Limb (tissue), 2 donors: ENCODE data around the gene PARL.

ENCODE experiments used
- DNase-seq, 2 donors: peaks; one replicate each; pipeline ENCODE4 v3.0.0-alpha.2; 2016; ENCODE audit errors: extremely low spot score in 2 of 2

The PARL gene, protein sequence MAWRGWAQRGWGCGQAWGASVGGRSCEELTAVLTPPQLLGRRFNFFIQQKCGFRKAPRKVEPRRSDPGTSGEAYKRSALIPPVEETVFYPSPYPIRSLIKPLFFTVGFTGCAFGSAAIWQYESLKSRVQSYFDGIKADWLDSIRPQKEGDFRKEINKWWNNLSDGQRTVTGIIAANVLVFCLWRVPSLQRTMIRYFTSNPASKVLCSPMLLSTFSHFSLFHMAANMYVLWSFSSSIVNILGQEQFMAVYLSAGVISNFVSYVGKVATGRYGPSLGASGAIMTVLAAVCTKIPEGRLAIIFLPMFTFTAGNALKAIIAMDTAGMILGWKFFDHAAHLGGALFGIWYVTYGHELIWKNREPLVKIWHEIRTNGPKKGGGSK

GRCh38 chr3:183884427-183885296 lies at the start of gene PARL:
TSS of gene PARL (minus strand) at chr3:183884880. CDS start at chr3:183884846, 34 bp downstream.
- peak; percentile 95 to 97 for DNase-seq

GRCh38 chr3:183933160-183933559 lies 48.5 kb upstream of the PARL start:
- no peak for DNase-seq

DNA sequence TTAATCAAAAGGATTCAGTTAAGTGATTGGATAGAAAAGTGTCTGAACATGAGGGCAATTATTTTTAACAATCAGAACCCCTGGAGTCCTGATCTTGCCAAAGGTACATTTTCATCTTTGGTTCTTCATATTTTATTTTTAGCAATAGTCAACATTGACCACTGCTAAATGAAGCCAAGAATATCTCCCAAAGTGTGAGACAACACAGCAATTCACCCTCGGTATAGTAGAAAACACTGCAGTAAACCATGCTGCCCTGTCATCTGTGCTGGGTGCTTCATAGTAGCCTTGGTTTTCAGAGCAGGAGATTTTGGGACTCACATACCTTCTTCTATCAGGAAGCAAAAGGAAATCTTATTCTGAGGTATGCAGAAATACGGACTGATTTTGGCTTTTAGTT lies 47.2 kb upstream of the PARL start:
- no peak for DNase-seq

DNA sequence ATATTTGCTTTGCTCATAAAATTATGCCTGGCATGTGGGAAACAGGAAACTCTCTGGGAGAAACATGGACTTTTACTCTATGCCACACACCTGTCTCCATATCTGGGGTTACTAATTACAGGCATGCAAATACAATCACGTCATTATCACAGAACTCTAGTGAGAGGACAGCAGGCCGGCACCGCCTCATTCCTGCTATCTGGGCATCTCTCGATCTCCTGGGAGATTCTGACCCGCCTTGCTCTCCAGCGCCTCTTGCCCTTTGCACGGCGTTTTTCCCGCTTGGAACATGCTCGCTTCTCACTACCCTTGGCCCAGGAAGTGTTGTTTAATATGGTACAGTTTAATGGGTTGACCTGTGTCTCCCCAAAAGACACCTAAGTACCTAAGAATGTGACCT lies 45.4 kb upstream of the PARL start:
- DNase-seq: no peak

DNA sequence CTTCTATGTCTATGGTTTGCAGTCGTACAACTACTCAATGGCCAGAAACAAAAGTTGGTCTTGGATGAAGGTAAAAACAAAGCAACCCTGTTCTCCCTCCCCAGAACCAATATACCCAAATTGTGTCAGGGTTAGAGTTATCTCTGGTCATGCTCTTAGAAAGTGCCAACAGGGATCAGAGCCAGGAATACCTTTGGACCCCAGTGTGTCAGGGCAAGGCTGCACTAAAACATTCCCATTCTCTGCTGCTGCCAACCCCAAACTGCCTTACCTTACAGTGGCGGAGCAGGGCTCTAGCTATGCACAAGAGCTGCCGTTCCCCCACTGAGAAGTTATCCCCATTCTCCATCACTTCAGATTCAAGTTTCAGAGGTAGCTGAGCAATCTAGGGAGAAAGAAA lies 42.4 kb upstream of the PARL start:
- no peak for DNase-seq

DNA sequence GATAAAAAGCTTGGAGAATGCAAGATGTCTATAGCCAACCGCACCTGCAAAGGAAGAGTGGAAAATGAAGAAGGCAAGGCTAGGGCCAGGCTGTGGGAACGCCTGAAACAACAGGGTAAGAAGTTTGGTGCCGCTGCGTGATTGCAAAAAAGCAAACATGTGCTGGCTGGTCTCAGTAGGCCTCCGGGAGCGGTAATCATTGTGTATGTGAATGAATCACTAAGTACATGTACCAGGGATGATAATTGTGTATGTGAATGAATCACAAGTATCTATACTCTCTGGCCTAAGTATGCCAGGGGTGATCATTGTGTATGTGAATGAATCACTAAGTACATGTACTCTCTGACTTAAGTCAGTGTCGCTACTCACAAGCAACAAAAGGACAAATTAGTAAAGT lies 40.3 kb upstream of the PARL start:
- no peak for DNase-seq

DNA sequence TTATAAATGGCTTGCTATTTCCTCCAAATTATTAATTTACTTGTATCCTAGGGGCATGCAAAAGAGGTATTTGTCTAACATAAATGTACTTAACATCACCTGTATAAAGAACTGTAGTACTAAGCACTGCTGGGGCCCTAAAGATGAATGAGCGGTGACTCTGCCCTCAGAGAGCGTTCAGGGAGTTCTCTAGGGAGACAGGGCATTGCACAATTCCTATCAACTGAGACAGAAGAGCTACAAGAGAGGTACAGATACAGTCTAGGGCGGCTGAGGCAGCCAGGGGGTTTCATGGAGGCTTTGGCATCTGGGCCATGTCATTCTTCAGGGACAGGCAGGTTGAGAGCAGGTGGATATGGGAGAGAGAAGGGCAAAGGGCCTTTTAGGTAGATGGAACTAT lies 39.9 kb upstream of the PARL start:
- no peak for DNase-seq

GRCh38 chr3:183922421-183922820 lies 37.7 kb upstream of the PARL start:
- DNase-seq: no peak

DNA sequence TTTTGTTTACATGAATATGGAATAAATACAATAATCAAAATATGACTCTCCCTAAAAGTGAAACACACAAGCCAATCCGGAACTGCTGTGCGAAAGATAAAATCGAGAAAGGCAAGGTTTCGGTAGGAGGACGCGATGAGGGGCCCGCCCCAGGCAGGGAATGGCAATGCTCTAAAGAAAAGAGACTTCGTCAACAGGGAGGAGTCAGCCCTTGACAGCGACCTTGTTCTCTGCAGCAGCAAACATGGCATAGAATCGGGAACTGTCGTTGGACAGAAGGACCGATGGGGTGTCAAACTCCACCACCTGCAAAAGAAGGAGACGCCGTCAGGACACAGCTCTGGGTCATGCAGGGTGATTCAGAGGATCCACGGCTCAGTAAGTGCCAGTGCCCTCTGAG lies 36.4 kb upstream of the PARL start:
- DNase-seq: no peak

GRCh38 chr3:183920416-183920815 lies 35.7 kb upstream of the PARL start:
- no peak for DNase-seq

GRCh38 chr3:183918178-183918577 lies 33.5 kb upstream of the PARL start:
- no peak for DNase-seq

- no peak for DNase-seq
These were observed 33.1 kb upstream of the PARL start for GRCh38 chr3:183917776-183918175.

GRCh38 chr3:183914856-183915255 lies 30.2 kb upstream of the PARL start:
- DNase-seq: no peak

GRCh38 chr3:183913580-183913920 lies 28.9 kb upstream of the PARL start:
- no peak for DNase-seq

- no peak for DNase-seq
These were observed 28.4 kb upstream of the PARL start for GRCh38 chr3:183912895-183913579.

- DNase-seq: no peak
These were observed 27.3 kb upstream of the PARL start for GRCh38 chr3:183911763-183912506.

DNA sequence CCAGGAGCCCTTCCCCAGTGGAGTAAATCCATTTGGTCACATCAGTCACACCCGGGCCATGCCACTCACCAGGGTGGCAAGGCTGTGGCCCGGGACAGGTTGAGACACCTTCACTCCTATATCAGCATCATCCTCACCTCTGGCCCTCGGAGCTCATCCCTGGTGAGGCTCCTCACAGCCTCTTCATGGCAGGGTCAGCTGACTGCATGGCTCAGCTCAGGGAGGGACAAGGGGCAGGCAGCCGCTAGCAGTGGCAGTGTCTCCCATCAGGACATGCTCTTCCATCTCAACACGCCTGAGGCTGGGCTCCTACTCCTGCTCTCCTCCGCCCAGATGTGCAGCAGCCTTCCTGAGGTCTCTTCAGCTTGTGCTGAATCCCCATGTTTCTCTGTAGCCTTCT lies 26.4 kb upstream of the PARL start:
- DNase-seq: no peak

DNA sequence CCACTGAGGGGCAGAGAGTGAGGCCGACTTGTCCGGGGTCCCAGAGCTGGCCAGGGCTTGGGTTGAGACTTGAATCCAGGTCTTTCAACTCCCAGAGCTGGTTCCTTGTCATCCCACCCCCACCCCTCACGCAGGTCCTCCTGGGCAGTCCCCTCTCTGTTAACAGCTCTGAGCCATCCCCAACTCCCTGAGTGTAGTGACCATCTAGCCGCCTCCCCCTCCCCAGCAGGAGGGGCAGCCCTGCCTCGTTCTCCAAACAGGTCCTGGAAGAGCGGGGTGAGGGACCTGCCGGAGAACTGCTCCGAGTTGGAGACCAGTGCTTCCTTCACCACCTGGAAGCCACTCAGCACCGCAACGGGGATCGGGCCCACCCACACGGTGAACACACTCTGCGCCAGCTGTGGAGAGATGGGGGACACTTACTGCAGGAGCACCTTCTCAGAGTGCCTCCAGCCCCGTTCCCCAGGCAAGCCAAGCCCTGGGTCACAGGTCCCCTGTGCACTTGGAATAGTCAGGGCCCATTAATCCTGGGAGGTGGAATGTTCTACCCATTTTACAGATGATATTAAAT lies 24.4 kb upstream of the PARL start:
- DNase-seq: no peak

DNA sequence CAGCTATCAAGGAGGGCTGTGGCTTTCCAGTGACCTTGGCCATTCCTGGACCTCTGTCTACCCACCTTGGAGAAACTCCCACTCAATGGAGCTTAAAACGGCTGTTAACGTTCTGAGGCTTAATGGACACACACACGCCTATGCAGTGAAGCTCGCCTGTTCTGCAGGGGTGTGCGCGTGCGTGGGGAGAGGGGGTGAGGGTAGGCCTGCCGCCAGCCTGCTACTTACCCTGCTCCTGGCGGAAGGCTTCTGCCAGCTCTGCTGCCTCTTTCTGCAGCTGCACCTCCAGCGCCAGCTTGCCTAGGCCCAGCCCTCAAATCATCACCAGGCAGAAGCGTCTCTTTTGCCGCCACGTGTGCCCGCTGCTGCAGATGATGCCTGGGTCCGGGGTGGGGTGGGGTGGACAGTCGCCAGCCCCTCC lies 23.2 kb upstream of the PARL start:
- no peak for DNase-seq

- DNase-seq: no peak
These were observed 22.5 kb upstream of the PARL start for GRCh38 chr3:183907176-183907575.

DNA sequence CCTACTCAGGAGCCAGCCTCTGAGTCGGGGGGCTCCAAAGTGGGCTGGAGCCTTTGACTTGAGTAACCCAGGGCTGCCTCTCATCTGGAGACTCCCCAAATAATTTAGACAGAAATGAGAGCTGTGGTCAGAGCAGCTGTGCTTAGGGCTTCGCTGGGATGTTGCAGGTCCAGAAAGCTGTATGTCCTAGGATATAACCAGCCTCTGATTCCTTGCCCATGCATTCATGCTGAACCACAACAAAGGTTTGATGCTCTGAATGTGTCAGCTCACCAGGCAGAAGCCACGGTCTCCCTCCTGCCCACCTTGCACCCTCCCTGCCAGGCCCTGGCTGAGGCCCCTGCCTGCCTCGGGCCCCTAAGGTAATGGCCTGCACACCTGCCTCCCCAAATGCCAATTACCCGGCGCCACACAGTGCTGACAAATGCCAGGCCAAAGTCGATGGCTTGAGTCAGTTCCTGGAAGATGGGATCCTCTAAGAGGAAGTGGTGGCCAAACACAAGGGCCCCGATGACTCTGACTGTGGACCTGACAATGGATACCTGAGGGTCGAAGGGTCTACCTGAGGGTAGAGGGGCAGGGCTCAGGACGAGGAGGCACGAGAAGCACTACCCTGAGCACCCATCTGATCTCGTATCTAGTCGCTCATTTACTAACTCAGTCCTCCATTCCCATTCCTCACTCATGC lies 21.7 kb upstream of the PARL start:
- no peak for DNase-seq
